ENCODE measurements around the gene TNP2. TPM values are rescaled to one million over a fixed set of nuclear protein-coding genes. Genes with fewer than 3 reads are reported as not detected.

The TNP2 gene
- total RNA-seq, 1 experiment from 2014 or later, result not detected

- intact Hi-C loops (cut with micrococcal nuclease), result no loop called here
- Histone ChIP-seq H3K36me3 (ENCODE audit: control insufficient read depth in 1 of 2, insufficient read depth in 2 of 2, low read length in 2 of 2) (no peaks in the 10 kb centered on the region), H3K79me2 (ENCODE audit: insufficient read depth, low read length) (no peaks in the 10 kb centered on the region), H3K27me3 (ENCODE audit: insufficient read depth, low read length) (no peaks in the 10 kb centered on the region), H3K4me2 (ENCODE audit: low read length) (no peak overlapping the region), H3K9me3 (ENCODE audit: control insufficient read depth in 1 of 2, insufficient read depth in 1 of 2, low read depth in 1 of 2, low read length in 2 of 2) (no peaks in the 10 kb centered on the region), H2AFZ (ENCODE audit: low read depth, low read length, poor library complexity, severe bottlenecking) (no peak overlapping the region), H3K27ac (ENCODE audit: low read depth, low read length) (no peak overlapping the region), H4K20me1 (ENCODE audit: insufficient read depth) (no peaks in the 10 kb centered on the region), H3K4me1 (ENCODE audit: control insufficient read depth in 1 of 2, insufficient read depth in 2 of 2, low read length in 2 of 2) (peaks cover 18 to 21% of the 10 kb centered on the region in 2 experiments), H3K9me2 (ENCODE audit: insufficient read depth) (no peaks in the 10 kb centered on the region), H3K4me3 (replicated peaks in 1 of 2; ENCODE audit: low read depth in 1 of 2, low read length in 2 of 2) (no peak overlapping the region), H3K9ac (ENCODE audit: low read length) (no peak overlapping the region)
- BruUV-seq (replicated peaks), result no TSS peak
- no peak for ATAC-seq
- POLR2A ChIA-PET, result no interaction called here
- CTCF ChIA-PET, result no interaction called here
- TF ChIP-seq EGR1 (IDR thresholded peaks at IDR 0.05; ENCODE audit: low read depth) (no peak), CBX3 (IDR thresholded peaks at IDR 0.05; ENCODE audit: low read depth) (no peak)
- RAD21 ChIA-PET (ENCODE audit: low non-redundant PET in 1 of 2, low total read pairs in 2 of 2, uncharacterized antibody in 2 of 2, unreplicated experiment in 2 of 2), result no interaction called here
- DNase-seq (ENCODE audit: low read depth, low spot score), result no peak
These were observed 39.6 kb upstream of the TNP2 start for GRCh38 chr16:11308493-11309283.

GRCh38 chr16:11307639-11308492 lies 38.7 kb upstream of the TNP2 start:
- no peaks in the 10 kb centered on the region for H4K20me1 ChIP-seq (ENCODE audit: insufficient read depth)
- no peak overlapping the region for H3K9ac ChIP-seq (ENCODE audit: low read length)
- no TSS peak for BruUV-seq (replicated peaks)
- H3K4me3 ChIP-seq (replicated peaks in 1 of 2; ENCODE audit: low read depth in 1 of 2, low read length in 2 of 2), result no peak overlapping the region
- H3K27ac ChIP-seq (ENCODE audit: low read depth, low read length), result no peak overlapping the region
- H3K79me2 ChIP-seq (ENCODE audit: insufficient read depth, low read length), result no peaks in the 10 kb centered on the region
- POLR2A ChIA-PET, result no interaction called here
- ATAC-seq, result no peak
- H3K4me1 ChIP-seq (ENCODE audit: control insufficient read depth in 1 of 2, insufficient read depth in 2 of 2, low read length in 2 of 2), result peaks cover 10 to 13% of the 10 kb centered on the region in 2 experiments
- no peak for TF ChIP-seq EZH2 (IDR thresholded peaks at IDR 0.05)
- TF ChIP-seq ZBTB33 (IDR thresholded peaks at IDR 0.05; ENCODE audit: extremely low read depth, insufficient replicate concordance, low read length), result no peak
- no peak for TF ChIP-seq CEBPB (IDR thresholded peaks at IDR 0.05; ENCODE audit: low read depth)
- H3K9me3 ChIP-seq (ENCODE audit: control insufficient read depth in 1 of 2, insufficient read depth in 1 of 2, low read depth in 1 of 2, low read length in 2 of 2), result no peaks in the 10 kb centered on the region
- no peak for DNase-seq (ENCODE audit: low read depth, low spot score)
- intact Hi-C loops (cut with micrococcal nuclease), result no loop called here
- H3K4me2 ChIP-seq (ENCODE audit: low read length), result no peak overlapping the region
- RAD21 ChIA-PET (ENCODE audit: low non-redundant PET in 1 of 2, low total read pairs in 2 of 2, uncharacterized antibody in 2 of 2, unreplicated experiment in 2 of 2), result no interaction called here
- H2AFZ ChIP-seq (ENCODE audit: low read depth, low read length, poor library complexity, severe bottlenecking), result no peak overlapping the region
- no peaks in the 10 kb centered on the region for H3K27me3 ChIP-seq (ENCODE audit: insufficient read depth, low read length)
- no peaks in the 10 kb centered on the region for H3K36me3 ChIP-seq (ENCODE audit: control insufficient read depth in 1 of 2, insufficient read depth in 2 of 2, low read length in 2 of 2)
- no peaks in the 10 kb centered on the region for H3K9me2 ChIP-seq (ENCODE audit: insufficient read depth)
- CTCF ChIA-PET, result no interaction called here
